Hepatocyte (in vitro differentiated cells): ENCODE results near the gene SLC4A11. TPM values are rescaled to one million over a fixed set of nuclear protein-coding genes. Genes with fewer than 3 reads are reported as not detected.

Experiments used
- DNase-seq: peaks from one replicate; pipeline ENCODE4 v3.0.0-alpha.2; 2016; ENCODE audit warnings: low spot score
- H2AFZ ChIP-seq: fragments of 200-600 bp; sonication (generic); 2 replicates; pipeline ENCODE4 v1.6.0; 2016; ENCODE audit warnings: antibody characterized with exemption, mild to moderate bottlenecking
- H3K27ac ChIP-seq: fragments of 200-600 bp; sonication (generic); 2 replicates; pipeline ENCODE4 v1.5.1; 2016; ENCODE audit warnings: mild to moderate bottlenecking
- H3K27me3 ChIP-seq: fragments of 200-600 bp; sonication (generic); 2 replicates; pipeline ENCODE4 v1.6.1; 2016
- H3K36me3 ChIP-seq: fragments of 200-600 bp; sonication (generic); replicated peaks from 2 replicates; pipeline ENCODE4 v1.5.1; 2016; ENCODE audit warnings: low read depth; ENCODE audit not compliant: insufficient read depth
- H3K4me1 ChIP-seq: fragments of 200-600 bp; sonication (generic); 2 replicates; pipeline ENCODE4 v1.5.1; 2016; ENCODE audit warnings: mild to moderate bottlenecking, moderate library complexity; ENCODE audit not compliant: insufficient read depth
- H3K4me2 ChIP-seq: fragments of 200-600 bp; sonication (generic); 2 replicates; pipeline ENCODE4 v1.6.0; 2016
- H3K4me3 ChIP-seq: fragments of 200-600 bp; sonication (generic); 2 replicates; pipeline ENCODE4 v1.5.1; 2016; ENCODE audit warnings: mild to moderate bottlenecking
- H3K79me2 ChIP-seq: fragments of 200-600 bp; sonication (generic); 2 replicates; pipeline ENCODE4 v1.6.0; 2017; ENCODE audit warnings: mild to moderate bottlenecking
- H3K9me2 ChIP-seq: fragments of 200-600 bp; sonication (generic); replicated peaks from 2 replicates; pipeline ENCODE4 v1.6.0; 2017; ENCODE audit warnings: mild to moderate bottlenecking; ENCODE audit not compliant: insufficient read depth
- H3K9me3 ChIP-seq: fragments of 200-600 bp; sonication (generic); 2 replicates; pipeline ENCODE4 v1.5.1; 2016; ENCODE audit warnings: low read depth, mild to moderate bottlenecking
- H4K20me1 ChIP-seq: fragments of 200-600 bp; sonication (generic); 2 replicates; pipeline ENCODE4 v1.6.0; 2016; ENCODE audit warnings: mild to moderate bottlenecking; ENCODE audit not compliant: insufficient read depth, poor library complexity, severe bottlenecking
- EZH2 ChIP-seq: fragments of 200-600 bp; sonication (generic); IDR thresholded peaks from 2 replicates; pipeline ENCODE4 v1.6.1; 2016; ENCODE audit warnings: antibody characterized with exemption, mild to moderate bottlenecking, borderline replicate concordance
- EZH2phosphoT487 ChIP-seq: fragments of 200-600 bp; sonication (generic); IDR thresholded peaks from one replicate; pipeline ENCODE4 v1.6.1; 2018; ENCODE audit warnings: antibody characterized with exemption, mild to moderate bottlenecking, low read depth, moderate library complexity; ENCODE audit not compliant: unreplicated experiment, severe bottlenecking
- WGBS: methylation state at CpG from one replicate; pipeline ENCODE4 v1.1.6; 2016; ENCODE audit warnings: low lambda C conversion rate; ENCODE audit errors: missing lambda C conversion rate; 5-methylcytosine and 5-hydroxymethylcytosine counted together
- polyA plus RNA-seq: library from polyadenylated mRNA; unstranded; fragments of >200 nt; fragmentation: Nextera tagmentation; extraction: Ambion mirVana; gene quantifications from 2 replicates; pipeline ENCODE4 v1.2.1, GENCODE V29; 2016
- total RNA-seq: library from RNA; depleted of rRNA; stranded (reverse); fragments of >200 nt; gene quantifications from 2 replicates; pipeline ENCODE4 v1.2.3, GENCODE V29; 2014
- TF ChIP-seq, protein P1 (sequence below): fragments of 200-600 bp; sonication (generic); IDR thresholded peaks from 2 replicates; pipeline ENCODE4 v1.5.1; 2016; ENCODE audit warnings: antibody characterized with exemption, mild to moderate bottlenecking; ENCODE audit not compliant: poor library complexity

SLC4A11 gene
- total and polyA plus RNA-seq, 2 experiments from 2014 or later = 0.37 to 1.3 TPM

- Histone ChIP-seq H3K4me2 (peak within 1 kb of the TSS; percentile 97), H3K9me3 (no peaks in the 10 kb centered on the region), H3K79me2 (peaks cover 42% of the 10 kb centered on the region), H3K27ac (peak within 1 kb of the TSS; percentile 97), H3K4me3 (peak within 1 kb of the TSS; percentile 96), H3K4me1 (peaks cover 13% of the 10 kb centered on the region), H4K20me1 (peaks cover 5% of the 10 kb centered on the region), H3K36me3 (no peaks in the 10 kb centered on the region), H2AFZ (peak within 1 kb of the TSS; percentile 95), H3K27me3 (no peaks in the 10 kb centered on the region), H3K9me2 (no peaks in the 10 kb centered on the region)
- DNase-seq = peak; percentile 63
- 1% methylated on average over 37 of the region's 48 CpGs for WGBS
- TF ChIP-seq, protein P1, sequence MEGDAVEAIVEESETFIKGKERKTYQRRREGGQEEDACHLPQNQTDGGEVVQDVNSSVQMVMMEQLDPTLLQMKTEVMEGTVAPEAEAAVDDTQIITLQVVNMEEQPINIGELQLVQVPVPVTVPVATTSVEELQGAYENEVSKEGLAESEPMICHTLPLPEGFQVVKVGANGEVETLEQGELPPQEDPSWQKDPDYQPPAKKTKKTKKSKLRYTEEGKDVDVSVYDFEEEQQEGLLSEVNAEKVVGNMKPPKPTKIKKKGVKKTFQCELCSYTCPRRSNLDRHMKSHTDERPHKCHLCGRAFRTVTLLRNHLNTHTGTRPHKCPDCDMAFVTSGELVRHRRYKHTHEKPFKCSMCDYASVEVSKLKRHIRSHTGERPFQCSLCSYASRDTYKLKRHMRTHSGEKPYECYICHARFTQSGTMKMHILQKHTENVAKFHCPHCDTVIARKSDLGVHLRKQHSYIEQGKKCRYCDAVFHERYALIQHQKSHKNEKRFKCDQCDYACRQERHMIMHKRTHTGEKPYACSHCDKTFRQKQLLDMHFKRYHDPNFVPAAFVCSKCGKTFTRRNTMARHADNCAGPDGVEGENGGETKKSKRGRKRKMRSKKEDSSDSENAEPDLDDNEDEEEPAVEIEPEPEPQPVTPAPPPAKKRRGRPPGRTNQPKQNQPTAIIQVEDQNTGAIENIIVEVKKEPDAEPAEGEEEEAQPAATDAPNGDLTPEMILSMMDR = no peak
- TF ChIP-seq EZH2phosphoT487 (no peak), EZH2 (no peak)
Measured at GRCh38 chr20:3209257-3209945, 29.6 kb downstream of the SLC4A11 start, which contains the start of gene ITPA. Gene ITPA, plus strand, starts transcription at chr20:3209498. Its CDS starts 54 bp downstream, at chr20:3209552.

GRCh38 chr20:3208786-3209256, 30.2 kb downstream of the SLC4A11 start:
- TF ChIP-seq EZH2phosphoT487 = no peak
- TF ChIP-seq EZH2 = no peak
- TF ChIP-seq, protein P1 = no peak
- no peak for DNase-seq
- no peaks in the 10 kb centered on the region for H3K9me3 ChIP-seq
- H3K27ac ChIP-seq = peak overlapping the region; percentile 97
- whole genome bisulfite sequencing = under 1% methylated on average over 10 of the region's 10 CpGs
- H2AFZ ChIP-seq = peak overlapping the region; percentile 95
- H3K9me2 ChIP-seq = no peaks in the 10 kb centered on the region
- no peaks in the 10 kb centered on the region for H3K27me3 ChIP-seq
- H3K4me1 ChIP-seq = peaks cover 13% of the 10 kb centered on the region
- peaks cover 5% of the 10 kb centered on the region for H4K20me1 ChIP-seq
- peaks cover 46% of the 10 kb centered on the region for H3K79me2 ChIP-seq
- H3K4me2 ChIP-seq = peak overlapping the region; percentile 97
- H3K4me3 ChIP-seq = peak overlapping the region; percentile 96
- H3K36me3 ChIP-seq = no peaks in the 10 kb centered on the region

GRCh38 chr20:3204124-3204794, 34.7 kb downstream of the SLC4A11 start, which contains the start of gene DDRGK1:
Gene DDRGK1, minus strand, starts transcription at chr20:3204682. Its CDS starts 55 bp downstream, at chr20:3204627.
- Histone ChIP-seq H2AFZ (peak within 1 kb of the TSS; percentile 82), H3K9me2 (no peaks in the 10 kb centered on the region), H3K27me3 (no peaks in the 10 kb centered on the region), H3K4me1 (peaks cover 17% of the 10 kb centered on the region), H3K27ac (peak within 1 kb of the TSS; percentile 94), H3K4me3 (peak within 1 kb of the TSS; percentile 92), H3K9me3 (no peaks in the 10 kb centered on the region), H4K20me1 (no peaks in the 10 kb centered on the region), H3K4me2 (peak within 1 kb of the TSS; percentile 93), H3K79me2 (peaks cover 34% of the 10 kb centered on the region), H3K36me3 (no peaks in the 10 kb centered on the region)
- TF ChIP-seq, protein P1 = no peak
- TF ChIP-seq EZH2phosphoT487 (no peak), EZH2 (no peak)
- WGBS = 0% methylated on average over 38 of the region's 48 CpGs
- peak; percentile 89 for DNase-seq
